COLO668 (cell line): ENCODE measurements around the gene ASPSCR1.

Source experiments
- DNase-seq: peaks from one replicate; lab custom pipeline; 2025; ENCODE audit not compliant: unreplicated experiment; lab: John Stamatoyannopoulos, UW

The ASPSCR1 gene, protein sequence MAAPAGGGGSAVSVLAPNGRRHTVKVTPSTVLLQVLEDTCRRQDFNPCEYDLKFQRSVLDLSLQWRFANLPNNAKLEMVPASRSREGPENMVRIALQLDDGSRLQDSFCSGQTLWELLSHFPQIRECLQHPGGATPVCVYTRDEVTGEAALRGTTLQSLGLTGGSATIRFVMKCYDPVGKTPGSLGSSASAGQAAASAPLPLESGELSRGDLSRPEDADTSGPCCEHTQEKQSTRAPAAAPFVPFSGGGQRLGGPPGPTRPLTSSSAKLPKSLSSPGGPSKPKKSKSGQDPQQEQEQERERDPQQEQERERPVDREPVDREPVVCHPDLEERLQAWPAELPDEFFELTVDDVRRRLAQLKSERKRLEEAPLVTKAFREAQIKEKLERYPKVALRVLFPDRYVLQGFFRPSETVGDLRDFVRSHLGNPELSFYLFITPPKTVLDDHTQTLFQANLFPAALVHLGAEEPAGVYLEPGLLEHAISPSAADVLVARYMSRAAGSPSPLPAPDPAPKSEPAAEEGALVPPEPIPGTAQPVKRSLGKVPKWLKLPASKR

DNA sequence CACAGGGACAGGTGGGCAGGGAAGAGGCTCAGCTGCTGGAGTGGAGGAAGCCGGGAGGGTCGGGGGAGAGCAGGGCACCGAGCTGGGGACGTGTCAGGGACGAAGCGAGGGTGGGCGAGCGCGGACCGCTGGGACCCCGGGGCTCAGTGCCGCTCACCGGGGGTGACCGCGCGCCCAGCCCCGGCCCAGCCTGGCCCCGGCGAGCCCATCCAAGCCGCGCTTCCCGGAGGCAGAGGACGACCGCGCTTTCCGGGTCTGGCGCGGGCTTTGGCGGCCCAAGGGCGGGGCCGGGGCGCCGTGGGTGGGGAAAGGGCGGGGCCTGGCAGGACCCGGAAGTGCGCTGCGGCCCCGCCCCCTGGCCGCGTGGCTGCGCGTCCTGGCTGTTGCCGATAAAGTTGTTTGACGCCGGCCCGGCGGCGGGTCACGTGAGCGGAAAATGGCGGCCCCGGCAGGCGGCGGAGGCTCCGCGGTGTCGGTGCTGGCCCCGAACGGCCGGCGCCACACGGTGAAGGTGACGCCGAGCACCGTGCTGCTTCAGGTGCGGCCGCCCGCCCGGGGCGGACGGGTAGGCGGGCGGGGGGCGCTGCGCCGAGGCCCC, at the start of gene ASPSCR1:
Gene ASPSCR1 (plus strand): TSS at position 419 of the 598 bp plus-strand sequence. CDS start 18 bp downstream, at position 437.
- peak; percentile 89 for DNase-seq

- peak; percentile 93 for DNase-seq
Measured at GRCh38 chr17:81927653-81928543, 49.5 kb upstream of the ASPSCR1 start, which contains the start of gene MAFG. Gene MAFG, minus strand, starts transcription at chr17:81927735. Its CDS starts 4,550 bp downstream, at chr17:81923185.

DNA sequence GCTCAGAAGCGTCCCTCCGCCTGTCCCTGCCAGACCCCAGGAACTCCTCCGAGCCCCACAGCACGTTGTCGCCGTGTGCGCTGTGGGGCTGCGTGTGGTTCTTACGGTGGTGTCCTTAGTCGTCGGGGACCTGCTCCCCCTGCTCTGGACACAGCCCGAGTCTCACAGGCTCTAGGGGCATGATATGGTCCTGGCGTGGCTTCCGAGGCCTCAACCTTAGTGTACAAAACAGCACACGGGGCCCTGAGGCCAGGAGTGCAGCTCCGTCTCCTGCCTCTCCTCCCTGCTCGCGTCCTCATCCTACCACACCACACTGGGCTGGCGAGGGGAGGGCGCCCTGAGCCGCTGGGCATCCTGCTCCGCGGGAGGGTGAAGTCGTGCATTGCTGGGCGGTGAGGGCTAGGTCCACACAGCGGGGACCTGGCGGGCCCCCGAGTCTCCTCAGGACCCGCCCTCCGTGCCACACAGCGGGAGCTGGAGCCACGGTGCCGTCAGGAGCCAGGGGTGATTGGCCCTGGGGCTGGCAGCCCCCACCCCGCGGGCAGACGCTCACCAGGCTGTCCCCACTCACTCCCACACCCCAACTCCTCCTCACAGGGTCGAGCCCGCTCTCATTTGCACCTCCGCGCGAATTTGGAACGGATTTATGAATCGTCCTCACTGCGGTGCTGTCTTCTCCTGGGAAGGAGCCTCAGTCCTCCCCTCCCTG, 48.7 kb upstream of the ASPSCR1 start:
- DNase-seq, result peak; percentile 32

- no peak for DNase-seq
Measured at GRCh38 chr17:81929253-81930141, 47.9 kb upstream of the ASPSCR1 start.

GRCh38 chr17:81930142-81931125, 47.0 kb upstream of the ASPSCR1 start:
- no peak for DNase-seq

GRCh38 chr17:81931189-81931556, 46.3 kb upstream of the ASPSCR1 start:
- DNase-seq, result no peak

DNA sequence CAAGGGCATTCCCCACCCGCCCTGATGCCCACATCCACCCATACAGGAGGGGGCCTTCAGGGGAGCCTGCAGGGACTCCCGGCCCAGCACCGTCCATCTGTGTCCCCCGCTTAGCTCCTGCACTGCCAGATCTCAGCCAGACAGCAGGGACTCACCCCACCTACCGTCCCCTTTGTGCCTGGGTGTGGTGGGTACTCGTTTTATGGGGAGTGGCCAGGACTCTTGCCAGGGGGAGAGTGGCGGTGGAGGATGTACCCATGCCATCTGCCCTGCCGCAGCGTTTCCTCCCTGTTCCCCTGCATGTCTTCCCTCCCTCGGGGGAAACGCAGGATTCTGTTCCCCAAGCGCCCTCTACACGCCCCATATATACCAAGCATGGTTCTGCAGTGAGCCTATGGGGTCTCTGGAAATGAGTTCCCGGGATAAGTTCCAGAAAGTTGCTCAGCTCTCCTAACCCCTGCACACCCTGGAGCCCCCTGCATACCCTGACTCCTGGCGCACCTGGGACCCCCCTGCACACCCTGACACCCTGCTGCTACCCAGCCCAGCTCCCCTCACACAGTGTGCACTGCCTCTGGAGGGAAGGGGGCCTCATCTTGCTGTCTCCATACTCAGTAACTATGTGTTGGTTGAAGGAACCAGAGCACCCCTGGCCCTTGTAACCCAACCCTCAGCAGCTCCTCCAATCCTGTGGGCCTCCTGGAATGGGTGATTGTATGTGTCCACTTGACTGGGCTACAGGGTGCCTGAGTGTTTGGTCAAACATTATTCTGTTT, 45.7 kb upstream of the ASPSCR1 start:
- DNase-seq, result no peak

- DNase-seq, result no peak
Measured at GRCh38 chr17:81932333-81932983, 45.0 kb upstream of the ASPSCR1 start.

DNA sequence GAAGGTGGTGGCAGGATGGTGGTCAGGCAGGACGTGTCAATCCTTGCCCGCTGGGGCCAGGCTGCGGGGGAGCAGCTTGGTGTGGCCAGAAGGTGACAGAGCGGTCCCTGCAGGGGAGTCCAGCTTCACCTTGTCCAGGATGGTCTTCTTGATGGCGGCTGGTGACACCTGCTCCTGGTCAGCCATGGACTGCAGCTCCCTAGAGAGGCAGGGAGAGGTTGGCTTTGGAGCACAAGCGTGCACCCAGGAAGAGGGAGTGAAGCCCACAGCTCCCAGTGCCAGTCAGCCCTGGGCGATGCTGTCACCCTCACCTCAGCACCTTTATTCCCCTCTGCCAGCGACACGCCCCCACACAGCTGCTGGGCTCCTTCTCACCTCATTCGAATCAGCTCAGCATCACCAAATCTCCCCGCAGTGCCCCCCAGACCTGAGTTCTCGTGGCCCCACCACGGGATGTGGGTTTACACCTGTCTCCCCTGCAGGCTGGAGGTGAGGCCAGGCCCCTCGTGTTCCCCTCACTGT, 44.2 kb upstream of the ASPSCR1 start:
- no peak for DNase-seq

- no peak for DNase-seq
Measured at GRCh38 chr17:81934098-81934757, 43.2 kb upstream of the ASPSCR1 start.

- no peak for DNase-seq
Measured at GRCh38 chr17:81934850-81935708, 42.4 kb upstream of the ASPSCR1 start.

DNA sequence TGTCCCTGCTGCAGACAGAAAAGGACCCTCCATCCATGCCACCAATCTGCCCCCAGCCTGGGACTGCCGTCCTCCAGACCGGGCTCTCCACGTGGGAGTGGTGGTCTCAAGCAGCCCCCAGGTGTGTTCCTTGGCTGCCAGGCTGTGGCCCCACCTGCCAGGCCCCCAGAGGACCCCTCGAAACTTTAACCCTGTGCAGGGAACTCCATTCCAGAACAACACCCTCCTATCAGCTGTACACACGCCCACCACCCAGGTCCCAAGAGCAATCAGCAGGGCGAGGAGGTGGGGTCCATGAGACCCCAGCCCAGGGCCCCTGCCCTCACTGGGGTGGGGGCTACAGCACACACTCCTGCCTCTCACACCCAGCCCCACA, 41.7 kb upstream of the ASPSCR1 start:
- no peak for DNase-seq

DNA sequence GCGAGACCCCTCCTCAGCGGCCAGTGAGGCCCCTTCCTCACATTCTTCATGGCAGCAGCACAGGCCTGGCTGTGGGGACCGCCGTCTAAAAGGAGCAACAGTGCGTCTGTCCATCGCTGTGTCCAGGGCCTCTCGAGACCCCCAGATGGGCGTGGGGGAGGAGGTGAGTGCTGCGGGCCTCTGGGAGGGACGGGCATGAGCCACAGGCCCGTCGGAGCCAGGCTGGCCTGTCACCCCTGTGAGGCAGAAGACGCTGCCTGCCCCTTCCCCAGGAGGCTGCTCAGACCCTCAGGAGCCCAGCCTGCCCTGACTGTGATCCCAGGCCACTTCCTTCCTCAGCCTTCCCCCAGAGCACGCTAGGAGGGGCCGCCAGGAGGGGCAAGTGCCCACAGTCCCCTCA, 38.2 kb upstream of the ASPSCR1 start:
- no peak for DNase-seq

GRCh38 chr17:81939881-81940385, 37.5 kb upstream of the ASPSCR1 start:
- DNase-seq, result no peak
